Activated CD8-positive, alpha-beta memory T cell treated with anti-CD3 and anti-CD28 coated beads, Interleukin-2, amount 50 U/mL, for 24 hours (primary cell): ENCODE measurements around the gene UGT1A6.

ENCODE experiments used
- DNase-seq: peaks from one replicate; pipeline ENCODE4 v3.0.0-alpha.2; 2020; ENCODE audit errors: extremely low read depth

The UGT1A6 gene

DNA sequence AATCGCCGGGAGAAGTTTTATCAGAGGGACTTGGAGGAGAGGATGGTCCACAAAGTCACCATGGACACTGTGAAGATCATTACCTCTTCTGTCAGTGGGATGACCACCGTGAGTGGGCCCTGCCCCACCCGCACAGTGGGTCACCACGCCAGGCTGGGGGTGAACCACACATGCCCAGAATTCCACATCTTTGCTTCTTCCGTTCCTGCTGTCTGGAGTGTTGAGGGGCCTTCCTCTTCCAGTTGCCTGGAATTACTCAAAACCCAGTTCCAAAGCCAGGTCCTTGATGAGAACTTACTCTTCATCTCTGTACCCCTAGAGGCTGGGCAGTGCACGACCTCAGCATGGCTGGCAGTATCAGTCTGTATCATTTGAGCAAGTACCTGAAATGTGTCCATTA is 107.5 kb downstream of the UGT1A6 start:
- DNase-seq = no peak

- no peak for DNase-seq
Measured at GRCh38 chr2:233801357-233802131, 108.9 kb downstream of the UGT1A6 start.

GRCh38 chr2:233802132-233802815 is 109.6 kb downstream of the UGT1A6 start:
- DNase-seq = no peak

DNA sequence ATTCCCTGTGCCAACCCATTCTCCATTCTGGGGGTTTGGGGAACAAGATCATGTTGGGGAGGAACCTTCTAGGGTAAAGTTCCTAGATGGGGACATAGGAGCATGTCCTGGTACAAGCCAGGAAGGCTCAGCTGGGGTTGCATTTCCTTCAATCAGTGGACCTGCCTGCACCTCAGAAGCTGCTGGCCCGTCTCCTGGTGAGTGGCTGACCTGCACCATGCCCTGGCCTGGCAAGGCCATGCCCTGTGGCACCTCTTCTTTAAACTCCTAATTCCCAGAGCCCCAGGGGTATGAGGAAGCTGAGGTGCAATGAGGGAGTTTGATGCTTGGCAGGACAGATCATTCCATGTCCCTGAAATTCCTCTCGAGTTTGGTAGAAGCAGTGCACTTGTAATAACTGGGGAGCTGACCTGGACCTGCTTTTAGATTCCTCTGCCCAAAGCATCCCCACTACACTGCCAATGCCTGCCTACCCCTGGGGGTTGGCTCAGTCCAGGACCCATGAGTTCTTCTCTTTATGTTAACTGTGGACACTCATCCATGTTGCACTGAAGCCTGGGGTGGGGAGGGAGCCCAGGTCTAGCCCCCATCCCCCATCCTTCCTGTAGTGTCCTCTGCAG is 110.7 kb downstream of the UGT1A6 start:
- no peak for DNase-seq

- DNase-seq = no peak
Measured at GRCh38 chr2:233803994-233804393, 111.3 kb downstream of the UGT1A6 start.

DNA sequence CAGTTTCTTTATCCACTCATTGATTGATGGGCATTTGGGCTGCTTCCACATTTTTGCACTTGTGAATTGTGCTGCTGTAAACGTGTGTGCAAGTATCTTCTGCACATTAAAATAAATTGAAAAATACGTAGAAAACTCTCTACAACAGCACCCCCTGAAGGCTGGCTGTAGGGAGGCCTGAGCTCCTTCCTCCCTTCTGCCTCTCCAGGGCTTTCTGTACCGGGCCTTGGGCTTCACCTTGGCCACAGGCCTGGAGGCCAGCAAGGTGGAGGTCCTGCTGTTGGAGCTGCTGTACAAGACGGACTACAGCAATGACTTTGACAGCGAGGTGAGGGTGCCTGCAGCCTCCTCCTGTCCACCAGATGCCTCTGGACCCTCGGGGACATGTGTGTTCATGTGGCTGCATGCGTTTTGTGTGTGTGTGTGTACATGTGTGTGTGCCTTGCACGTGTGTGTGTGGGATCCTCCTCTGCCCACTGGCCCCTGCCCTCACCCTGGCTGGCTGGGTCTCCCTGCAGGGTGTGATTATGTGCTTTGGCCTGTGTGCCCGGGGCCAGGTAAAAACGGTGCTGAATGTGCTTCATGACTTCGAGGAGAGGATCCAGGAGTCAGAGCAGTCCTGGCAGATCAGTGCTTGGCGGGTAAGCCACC is 114.7 kb downstream of the UGT1A6 start:
- no peak for DNase-seq

- DNase-seq = no peak
Measured at GRCh38 chr2:233807966-233808935, 115.6 kb downstream of the UGT1A6 start.

DNA sequence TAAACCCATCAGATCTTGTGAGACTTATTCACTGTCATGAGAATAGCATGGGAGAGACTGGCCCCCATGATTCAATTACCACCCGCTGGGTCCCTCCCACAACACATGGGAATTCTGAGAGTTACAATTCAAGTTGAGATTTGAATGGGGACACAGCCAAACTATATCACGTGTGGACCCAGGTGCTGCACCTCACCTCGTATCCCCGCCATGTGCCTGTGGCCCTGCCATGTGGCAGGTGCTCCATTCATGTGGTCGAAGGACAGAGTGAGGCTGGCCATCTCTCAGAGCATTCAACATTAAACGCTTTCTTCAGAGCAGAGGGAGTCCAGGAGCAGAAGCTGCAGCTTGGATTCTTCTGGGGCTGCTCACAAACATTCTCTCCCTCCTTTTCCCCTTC is 117.7 kb downstream of the UGT1A6 start:
- no peak for DNase-seq

DNA sequence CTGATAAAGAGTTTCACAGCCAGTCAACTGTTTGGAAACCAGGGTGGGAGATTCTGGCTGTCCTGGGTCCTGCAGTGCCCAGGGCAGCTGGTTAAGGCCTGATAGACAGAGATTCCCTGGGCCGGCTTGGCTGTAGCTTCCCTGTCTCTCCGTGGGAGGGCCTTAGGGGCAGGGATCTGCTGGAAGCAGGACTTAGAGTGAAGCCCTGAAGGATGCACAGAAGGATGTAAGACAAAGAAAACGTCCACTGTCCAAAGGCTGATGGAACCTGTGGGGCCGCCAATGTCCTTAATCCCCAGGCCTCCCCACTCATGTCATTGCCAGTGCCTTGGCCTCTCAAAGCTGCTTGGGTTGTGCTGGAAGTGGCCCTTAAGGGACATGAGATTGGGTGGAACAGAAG is 118.4 kb downstream of the UGT1A6 start:
- DNase-seq = no peak

DNA sequence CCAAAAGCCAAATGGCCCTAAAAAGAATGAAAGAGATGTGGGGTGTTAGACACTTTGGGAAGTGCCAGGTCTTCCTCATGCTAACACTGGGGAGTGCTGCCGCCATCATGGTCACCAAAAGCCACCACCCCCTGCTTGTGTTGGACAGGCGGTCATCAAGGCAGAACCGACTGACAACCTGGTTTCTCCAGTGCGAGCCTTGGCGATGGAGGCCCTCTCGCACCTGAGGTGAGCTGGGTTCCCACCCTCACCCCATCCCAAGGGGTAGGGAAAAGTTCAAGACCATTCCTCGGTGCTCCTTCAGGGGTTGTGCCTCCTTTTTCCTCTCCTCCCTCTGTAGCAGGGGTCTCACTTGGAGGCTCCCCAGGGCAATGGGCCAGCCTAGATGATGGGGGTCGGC is 119.0 kb downstream of the UGT1A6 start:
- no peak for DNase-seq

DNA sequence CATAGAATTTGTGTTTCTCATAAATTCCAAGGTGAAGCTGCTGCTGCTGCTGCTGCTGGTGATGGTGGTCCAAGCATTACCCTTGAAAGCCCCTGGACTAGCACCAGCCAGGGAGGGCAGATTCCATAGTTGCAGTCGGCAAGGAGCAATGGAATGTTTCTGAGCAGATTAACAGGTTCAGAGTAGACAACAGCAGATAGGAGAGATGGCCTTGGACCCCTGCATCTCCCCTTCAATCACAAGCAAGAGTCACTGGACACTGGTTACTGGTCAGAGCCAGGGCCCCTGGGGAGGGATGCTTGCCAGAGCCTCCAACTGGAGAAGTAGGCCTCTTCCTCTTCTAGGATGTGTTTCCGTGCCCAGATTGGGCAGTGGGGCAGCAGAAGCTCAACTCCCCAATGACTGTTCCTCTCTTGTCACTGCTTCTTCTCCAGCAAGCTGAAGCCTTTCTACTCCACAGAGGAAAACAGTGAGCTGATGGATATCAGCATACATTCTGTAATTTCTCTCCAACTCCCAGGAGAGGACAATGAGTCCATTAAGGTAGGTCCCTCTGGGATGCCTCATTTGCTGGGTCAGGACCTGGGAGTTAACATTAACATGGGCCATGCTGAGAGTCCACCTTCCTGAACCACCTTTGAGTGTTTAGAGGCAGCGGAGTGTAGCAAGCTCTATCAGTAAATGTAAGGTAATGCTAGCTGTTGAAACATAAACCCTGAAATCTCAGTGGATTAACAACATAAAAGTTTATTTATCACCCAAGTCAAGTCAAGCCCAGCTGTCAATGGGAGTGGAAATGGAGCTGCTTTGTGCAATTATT is 120.8 kb downstream of the UGT1A6 start:
- no peak for DNase-seq

DNA sequence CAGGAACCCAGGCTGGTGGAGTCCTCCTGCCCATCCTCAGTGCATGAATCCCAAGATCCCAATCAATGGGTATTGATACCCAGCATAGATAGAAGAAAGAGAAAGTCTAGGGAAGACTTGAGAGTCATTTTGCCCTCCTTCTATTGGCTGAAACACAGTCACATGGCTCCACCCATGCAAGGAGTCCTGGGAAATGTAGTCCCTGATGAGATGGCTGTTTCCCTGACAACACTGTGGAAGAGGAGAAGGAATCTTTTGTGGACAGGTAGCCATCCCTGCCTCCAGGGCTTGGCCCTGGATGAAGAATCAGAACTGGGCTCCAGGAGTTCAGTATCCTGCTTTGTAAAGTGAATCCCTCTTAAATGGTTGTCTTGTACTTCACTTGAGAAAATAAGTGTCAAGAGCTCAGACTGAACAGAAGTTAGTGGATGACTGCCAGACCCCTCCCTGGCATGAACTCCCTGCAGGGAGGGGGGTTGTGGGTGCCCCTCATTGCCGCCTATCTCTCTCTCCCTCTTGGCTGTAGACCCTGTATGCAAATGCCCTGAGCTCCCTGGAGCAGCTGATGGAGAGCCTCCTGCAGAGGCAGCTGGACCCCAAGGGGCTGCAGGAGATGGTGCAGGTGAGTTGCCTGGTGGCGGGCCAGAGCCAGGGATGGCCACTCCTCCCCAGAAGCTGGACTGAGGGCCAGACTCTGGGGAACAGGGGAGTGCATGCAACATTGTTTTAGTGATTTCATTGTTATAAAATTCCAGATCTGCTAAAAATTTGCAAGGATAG is 121.6 kb downstream of the UGT1A6 start:
- no peak for DNase-seq

DNA sequence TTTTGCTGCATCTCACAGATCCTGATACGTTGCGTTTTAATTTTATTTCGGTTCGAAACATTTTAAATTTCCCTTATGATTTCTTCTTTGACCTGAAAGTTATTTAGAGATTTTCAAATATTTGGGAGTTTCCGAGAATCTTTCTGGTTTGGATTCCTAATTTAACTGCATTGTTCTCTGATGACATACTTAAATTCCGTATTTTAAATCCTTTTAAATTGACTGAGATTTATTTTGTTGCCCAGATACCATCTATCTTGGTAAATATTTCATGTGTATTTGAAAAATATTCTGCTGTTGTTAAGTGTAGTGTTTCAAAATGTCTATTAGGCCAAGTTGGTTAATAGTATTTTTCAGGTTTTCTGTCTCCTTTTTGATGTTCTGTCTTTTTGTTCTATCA is 123.2 kb downstream of the UGT1A6 start:
- no peak for DNase-seq

DNA sequence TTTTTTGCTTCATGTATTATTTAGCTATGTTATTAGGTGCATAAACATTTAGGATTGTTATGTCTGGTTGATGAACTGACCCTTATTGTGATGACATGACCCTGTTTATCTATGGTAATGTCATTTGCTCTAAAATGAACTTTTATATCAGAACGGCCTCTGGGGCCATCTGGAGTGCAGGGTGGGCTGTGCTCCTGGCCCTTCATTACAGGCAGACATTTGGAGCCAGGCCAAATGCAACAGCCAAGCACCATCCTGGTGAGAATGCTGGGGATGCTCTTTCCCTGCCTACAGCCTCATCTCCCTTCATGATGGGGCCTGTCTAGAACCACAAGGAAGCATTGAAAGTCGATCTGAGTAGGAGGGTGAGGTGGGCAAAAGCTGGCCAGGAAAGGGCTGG is 123.6 kb downstream of the UGT1A6 start:
- DNase-seq = no peak

GRCh38 chr2:233816771-233817170 is 124.1 kb downstream of the UGT1A6 start:
- DNase-seq = no peak

DNA sequence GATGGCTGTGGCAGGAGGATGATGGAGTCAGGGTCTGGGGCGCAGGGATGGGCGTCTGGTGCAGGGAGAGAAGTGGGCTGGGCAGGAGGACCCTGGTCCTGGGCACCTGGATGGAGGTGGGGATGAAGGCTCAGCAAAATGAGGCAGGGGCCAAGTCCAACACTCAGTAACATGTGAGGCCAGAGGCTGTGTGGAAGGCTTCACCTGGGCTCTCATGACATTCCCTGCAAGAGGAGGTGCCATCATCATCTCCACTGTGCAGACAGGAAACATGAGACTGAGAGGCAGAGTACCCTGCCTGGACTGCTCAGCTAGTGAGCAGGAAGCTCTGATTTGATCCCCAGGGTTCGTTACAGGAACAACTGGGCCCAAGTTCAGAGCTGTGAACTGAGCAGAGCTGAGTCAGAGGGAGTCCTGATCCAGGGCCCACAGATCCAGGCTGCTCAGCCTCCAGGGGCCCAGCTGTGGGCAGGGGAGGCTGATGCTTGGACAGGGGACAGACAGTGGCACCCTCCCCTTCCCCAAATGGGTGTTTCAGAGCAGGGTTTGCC is 124.7 kb downstream of the UGT1A6 start:
- DNase-seq = no peak

GRCh38 chr2:233817995-233818638 is 125.4 kb downstream of the UGT1A6 start:
- no peak for DNase-seq

GRCh38 chr2:233818639-233819621 is 126.2 kb downstream of the UGT1A6 start:
- DNase-seq = no peak
